Raji (cell line): ENCODE results near the gene AHDC1.

Experiments used
- POLR2A ChIP-seq: IDR thresholded peaks from 2 replicates; pipeline ENCODE4 v1.6.1; 2011; ENCODE audit warnings: low read depth, low read length, control low read depth; ENCODE audit not compliant: insufficient read depth

AHDC1 gene

DNA sequence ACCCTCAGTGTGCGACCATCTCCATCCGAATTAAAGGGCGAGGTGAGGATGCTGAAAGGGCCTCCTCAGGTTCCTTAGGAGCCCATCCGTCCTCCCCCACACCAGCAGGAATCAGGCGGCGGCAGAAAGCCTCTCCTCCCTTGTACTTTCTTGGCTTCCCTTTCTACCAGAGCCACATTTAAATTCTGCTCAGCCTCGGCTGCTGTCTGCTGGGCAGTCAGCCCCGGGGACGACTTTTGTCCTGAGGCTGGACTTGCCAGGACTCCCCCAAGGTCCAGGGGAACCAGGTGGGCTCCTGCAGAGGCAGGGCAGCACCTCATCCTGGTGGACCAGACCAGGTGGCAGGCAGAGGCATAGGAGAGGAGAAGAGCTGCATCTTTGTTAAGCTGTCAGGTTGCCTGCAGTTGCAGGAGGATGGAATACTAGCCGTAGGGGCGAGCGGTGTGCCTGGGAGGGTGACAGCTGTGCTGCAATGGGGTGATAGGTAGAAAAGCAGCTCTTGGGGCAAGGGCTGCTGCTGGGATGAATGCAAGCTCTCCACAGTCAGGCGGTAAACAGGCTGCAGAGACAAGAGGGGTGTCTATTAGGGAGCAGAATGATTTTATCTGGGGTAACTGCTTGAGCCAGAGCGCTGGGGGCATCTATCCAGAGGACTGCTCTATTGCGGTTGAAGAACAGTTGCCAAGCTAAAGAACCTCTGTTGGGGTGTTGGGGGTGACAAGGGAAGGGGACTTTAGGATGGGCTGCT, 67.8 kb downstream of the AHDC1 start:
- no peak for TF ChIP-seq POLR2A

DNA sequence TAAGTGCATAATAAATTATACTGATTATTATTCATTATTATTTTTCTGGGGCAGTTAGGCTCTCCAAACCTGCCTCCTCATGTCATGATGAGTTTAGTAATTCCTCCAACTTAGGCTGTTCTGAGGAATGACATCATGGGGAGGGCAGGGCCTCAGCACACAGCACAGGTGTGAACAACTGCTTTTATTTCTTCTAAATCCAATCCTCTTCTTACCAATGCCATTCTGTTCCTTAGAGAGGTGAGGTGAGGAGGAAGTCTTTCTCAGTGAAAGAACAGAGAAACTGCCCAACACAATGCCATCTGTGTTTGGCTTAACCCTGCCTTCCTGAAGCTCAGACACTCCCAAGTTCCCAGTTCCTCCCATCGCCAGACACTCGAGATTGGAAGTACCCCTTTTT, 68.6 kb downstream of the AHDC1 start:
- TF ChIP-seq POLR2A, result no peak

DNA sequence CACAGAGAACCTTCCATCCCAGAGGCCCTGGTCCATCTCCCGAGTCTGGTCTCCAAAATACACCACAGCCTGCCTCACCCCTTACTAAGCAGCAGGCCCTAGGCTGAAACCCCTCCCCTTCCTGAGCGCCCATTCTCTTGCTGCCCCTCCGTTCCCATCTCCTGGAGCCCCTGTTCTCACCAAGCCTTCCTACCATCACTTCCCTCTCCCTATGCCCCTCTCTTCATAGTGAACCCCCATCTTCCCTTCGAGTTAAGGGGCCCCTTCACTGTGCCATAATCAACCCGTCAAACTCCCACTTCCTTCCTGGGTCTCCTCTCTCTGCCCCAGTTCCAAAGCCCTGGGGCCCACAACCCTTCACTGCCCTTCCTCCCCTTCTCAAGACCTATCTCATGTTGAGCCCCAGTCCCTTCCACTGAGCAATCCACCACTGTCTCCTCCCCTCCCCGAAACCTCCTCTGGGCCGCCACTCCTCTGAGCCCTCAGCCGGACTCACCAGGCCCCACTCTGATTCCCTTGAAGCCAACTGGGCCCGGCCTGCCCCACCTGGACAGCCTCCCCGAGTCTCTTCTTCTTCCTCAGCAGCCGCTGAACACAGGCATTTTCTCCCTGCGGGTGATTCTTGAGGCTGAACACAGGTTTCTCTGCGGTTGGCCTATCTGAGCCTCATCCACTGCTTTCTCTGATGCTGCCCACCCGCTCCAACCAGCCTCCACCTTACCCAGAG, 71.8 kb downstream of the AHDC1 start:
- TF ChIP-seq POLR2A, result no peak

DNA sequence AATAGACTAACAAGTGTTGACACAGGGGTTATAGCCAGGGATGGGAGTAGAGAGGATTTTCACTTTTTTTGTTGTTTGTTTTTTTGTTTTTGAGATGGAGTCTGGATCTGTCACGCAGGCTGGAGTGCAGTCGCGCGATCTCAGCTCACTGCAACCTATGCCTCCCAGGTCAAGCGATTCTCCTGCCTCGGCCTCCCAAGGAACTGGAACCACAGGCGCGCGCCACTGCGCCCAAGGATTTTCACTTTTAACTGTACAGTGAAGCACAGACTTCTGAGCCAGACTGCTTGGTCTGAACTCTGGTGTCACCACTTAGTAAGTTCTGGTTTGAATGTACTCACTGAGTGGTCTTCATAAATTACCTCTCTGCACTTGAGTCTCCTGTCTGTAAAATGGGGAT, 73.8 kb downstream of the AHDC1 start:
- TF ChIP-seq POLR2A, result no peak

DNA sequence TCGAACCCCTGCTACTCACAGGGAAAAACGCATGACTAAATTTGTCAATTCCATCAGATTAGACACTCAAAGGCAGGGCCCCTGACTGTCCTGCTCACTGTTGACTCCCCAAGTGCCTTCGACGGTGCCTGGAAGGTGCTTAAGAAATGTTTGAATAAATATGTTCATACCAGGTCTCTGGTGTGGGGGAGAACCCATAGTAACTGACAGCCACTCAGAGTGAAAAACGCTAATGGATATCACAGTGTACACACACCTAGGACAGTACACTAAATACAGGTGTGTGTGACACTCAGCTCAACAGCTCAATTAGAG, 74.3 kb downstream of the AHDC1 start:
- TF ChIP-seq POLR2A, result no peak

DNA sequence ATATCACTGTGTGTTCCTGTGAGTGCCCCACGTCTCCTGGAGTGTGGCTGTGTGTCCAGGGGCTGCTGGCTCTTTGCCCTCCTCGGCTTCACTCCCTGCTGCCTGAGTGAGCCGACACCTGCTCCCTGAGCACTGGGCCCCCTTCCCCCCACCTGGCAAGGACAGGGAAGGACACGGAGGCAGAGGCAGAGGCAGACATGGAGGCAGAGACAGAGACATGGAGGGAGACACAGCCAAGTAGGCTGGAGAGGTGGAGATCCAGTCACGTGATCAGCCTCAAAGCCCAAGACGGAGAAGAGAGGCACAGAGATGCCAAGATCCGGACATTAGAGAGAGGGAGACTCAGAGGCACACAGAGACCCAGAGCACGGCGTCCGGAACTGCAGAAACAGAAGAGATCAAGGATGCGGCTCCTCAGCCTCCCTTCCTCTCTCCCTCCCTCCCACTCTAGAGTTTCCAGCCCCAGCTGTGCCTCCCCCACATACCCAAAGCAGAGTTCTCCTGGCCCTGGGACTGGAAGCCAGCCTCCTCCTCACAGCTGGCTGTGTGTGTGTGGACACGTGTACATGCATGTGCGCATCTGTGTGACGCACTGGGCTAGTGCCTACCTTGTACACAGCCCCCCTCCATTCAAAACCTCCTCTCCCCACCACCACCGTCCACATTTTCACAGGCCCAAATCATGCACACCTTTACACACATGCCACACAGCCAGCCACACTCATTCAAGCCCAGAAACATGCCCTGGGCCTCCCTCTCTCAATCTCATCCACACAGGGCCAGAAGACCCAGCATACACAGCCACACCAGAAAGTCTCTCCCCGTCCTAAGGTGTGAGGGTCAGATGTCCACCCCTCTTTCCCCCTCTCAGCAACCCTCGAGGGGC, 74.9 kb downstream of the AHDC1 start:
- TF ChIP-seq POLR2A, result no peak

DNA sequence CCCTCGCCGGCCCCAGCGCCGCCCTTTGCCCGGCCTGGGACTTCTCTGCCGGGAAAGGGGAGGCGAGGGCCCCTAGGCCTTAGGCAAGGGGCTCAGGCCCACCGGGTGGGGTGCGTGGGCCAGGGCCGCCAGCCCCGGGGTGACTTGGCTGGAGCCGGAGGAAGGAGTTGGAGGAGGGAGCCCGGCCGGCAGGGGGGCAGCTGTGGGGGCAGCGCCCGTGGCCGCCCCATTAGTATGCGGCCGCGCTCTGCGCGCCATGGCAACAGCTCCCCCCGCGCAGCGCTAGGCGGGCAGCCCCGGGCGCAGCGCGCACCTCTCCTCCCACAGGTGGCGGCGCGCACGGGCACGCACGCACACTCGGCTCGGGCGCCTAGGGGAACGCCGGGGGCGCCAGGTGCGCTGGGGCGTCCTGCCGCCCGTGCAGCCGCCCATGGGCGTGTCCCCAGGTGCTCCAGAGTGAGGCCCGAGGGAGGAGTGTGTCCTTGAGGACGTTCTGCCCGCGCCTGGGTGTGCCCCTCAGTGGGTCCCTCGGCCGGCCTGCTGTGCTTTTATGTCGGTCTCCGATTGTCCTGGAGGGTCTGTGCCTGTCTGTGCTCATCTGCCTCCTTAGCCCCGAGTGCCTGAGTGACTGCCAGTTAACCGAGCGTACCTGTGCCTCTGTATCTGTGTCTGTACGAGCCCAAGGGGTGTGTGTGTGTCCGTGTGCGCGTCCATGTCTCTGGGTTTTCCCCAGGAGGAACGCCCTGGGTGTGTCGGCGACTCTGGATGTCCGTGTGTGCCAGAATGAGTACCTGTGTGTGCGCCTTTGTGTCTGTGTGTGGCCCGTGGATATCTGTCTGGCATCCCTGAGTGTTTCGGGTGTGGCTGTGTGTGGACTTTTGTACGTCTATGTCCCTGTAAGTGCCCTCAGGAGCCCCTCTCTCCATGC, 75.8 kb downstream of the AHDC1 start:
- TF ChIP-seq POLR2A, result no peak

DNA sequence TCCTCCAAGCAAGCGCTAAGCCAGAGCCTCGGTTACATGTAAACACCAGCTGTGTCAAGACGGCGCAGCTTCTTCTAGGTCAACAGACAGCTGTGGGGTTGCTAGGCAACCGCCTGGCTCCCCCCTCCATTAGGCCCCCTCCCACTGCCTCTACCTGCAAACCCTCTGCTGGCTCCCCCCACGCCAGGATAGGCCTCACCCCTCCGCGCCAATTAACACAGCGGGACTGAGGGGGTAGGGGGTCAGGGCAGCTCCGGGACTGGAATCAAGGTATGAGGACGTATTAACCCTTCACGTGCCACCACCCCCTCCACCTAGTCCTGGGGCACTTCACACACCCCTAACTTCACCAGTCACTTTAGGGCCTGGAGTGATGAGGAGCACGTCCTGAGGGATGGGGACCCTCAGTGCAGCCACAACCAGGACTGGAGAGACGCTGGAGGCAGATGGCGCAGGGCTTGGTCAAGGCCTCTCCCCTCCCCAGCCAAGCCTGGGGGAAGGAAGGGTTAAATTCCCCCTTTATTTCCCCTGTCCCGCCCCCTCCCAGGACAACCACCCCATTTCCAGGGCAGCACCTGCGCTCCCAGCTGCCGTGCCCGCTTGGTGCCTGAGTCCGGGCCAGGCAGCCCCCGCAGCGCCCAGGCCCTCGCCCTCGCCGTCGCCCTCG, 76.6 kb downstream of the AHDC1 start:
- TF ChIP-seq POLR2A, result no peak

DNA sequence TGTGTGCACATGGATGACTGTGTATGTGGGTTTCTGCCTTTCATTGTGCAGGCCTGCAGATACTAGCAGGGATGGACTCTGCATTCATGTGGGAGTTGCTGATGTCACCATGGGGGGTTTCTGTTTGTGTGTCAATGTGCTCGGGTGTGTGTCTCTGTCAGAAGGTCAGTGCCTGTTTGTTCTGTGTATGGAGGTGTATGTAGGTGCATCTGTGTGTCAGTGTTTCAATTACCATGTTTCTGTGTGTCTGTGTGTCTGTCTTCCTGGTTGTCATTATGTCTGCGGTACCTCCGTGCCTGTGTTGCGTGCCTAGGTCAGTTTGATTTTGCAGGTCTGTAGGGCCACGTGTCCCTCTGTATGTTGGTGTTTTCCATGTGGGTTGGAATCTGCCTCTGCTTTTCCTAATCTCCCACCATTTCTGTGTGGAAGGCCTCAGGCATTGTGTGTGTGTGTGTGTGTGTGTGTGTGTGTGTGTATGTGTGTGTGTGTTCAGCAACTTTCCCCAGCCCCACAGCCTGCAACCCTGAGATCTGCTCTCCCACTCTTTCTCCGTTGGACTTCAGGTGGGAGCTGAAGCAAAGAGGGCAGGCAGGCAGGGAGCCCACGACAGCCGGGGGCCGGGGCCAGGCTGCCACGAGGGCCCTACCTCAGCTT, 77.2 kb downstream of the AHDC1 start:
- no peak for TF ChIP-seq POLR2A

DNA sequence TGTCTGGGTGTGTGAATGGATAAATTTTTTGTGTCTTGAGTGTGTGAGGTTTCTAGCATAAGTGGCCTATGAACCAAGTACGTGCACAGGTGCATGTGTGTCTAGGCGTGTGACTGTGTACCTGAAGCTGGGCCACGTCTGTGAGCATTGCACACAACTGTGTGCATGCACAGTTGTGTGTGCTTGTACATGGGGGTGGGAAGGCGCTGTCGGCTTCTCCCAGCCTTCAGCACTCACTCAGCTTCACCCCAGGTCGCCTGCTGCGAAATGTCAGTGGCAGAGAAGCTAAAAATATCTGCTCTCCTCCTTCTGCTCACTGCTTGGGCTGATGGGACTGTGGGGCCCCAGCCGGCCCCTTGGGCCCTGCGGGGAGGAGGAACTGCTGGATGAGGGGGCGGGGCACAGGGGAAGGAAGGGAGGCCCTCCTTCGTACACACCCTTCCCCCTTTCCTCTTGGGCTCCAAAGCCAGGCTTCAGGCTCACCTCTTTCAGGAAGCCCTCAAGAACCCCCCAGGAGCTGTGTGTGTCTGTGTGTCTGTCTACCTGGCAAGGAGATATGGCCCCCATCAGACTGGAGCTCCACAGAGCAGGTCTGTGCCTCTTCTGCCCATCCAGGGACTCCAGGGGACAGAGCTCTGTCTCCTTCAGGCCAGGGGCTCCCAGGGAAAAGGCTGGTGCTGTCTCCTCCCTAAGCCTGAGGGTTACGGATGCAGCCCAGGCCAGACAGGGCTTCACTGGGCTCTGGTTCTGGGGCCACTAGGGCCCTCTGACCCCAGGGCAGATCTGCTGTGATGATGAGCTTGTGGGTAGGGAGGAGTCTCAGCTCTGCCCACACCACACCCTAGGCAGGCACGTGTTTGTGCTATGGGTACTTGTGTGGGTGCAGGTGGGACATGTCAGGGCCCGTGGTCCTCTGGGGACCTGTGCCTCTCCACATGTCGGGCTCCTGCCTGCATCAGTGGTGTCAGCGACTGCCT, 78.4 kb downstream of the AHDC1 start:
- TF ChIP-seq POLR2A, result peak; percentile 47

DNA sequence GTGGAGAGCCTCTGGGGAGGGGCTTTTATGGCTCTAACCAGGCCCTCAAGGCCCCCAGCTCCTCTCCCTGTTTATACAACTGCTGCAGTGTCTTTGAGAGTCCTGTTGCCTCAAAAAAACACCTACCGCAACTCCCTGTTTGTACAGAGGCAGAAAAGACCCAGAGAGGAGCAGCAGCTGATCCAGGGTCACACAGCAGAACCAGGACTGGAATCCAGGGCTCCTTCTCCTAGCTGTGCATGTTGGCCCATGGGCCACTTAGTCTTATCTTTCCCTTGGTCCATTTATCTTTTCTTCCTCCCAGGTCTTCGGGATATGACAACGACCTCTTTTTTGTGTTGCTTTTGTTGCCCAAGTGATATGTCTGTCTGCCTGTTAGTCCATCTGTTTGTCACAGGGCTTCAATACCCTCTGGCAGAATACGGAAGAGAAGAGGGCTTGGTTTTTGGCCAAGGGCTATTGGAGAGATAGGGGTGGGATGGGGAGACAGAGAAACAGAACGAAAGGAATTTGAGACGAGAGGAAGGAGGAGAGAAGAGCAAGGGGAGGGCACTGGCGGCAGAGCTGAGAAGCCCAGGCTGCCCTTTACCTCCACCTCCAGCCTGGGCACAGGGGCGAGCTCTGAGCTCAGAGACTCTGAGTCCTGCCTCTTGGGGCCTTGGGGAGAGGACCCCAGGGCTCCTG, 80.5 kb downstream of the AHDC1 start:
- TF ChIP-seq POLR2A, result no peak

DNA sequence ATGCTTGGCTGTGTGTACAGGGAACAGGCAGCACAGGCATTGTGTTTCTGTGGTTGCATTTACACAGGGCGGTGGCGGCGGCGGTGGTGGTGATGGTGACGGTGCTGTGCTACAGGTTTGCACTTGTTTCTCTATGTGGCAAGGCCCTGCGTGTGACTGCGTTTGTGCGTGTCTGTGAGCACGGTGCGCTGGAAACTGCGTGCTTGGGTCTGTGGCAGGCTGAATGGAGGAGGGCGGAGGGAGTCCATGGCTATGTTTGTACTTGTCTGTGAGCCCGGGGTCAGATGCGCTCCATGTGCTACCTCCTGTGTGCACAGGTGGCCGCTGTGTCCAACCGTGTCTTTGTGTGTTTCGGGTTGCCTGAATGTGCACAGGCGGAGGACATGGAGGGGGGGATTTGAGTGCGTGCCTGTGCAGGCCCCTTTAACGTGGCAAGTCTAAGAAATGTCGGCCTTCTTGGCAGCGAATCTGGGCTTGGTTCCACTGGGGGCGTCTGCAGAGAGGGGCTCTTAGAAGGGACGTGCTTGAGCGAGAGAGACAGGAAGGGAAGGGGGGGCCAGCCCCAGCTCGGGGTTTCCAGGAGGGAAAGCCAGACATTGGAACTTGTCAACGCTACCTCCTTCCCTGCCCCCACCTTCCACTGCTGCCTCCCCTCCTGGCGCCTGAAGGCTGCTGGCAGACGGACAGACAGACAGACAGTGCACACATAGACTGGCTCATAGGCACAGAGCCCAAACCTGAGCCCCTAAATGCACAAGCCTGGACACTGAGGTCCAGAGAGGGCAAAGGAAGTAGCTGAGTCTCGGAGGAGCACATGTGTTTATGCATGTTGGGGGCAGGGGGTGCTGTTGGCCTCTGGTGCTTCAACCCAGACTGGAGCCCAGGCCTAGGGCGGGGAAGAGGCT, 81.3 kb downstream of the AHDC1 start:
- TF ChIP-seq POLR2A, result no peak
